GM12878 (cell line): Measurements from ENCODE around the gene PTGIS.

ENCODE experiments used
- RAD21 ChIP-seq: IDR thresholded peaks from 2 replicates; pipeline ENCODE4 v1.6.1; 2011; ENCODE audit warnings: mild to moderate bottlenecking, low read depth, low read length, moderate library complexity; ENCODE audit not compliant: insufficient read depth
- SMARCA5 ChIP-seq: fragments of 450-650 bp; IDR thresholded peaks from 2 replicates; pipeline ENCODE4 v1.6.1; 2017; ENCODE audit warnings: mild to moderate bottlenecking
- TF ChIP-seq, protein P1 (sequence below): IDR thresholded peaks from 2 replicates; pipeline ENCODE4 v1.6.1; 2012; ENCODE audit warnings: low read depth, low read length, improper control_type of control experiment
- TF ChIP-seq, protein P2 (sequence below), 3 experiments: IDR thresholded peaks in 2 of 3; conservative IDR thresholded peaks in 1 of 3; 2 replicates each; pipeline ENCODE4 v1.5.1; 2011; ENCODE audit warnings: low read depth in 3 of 3, low read length in 3 of 3, mild to moderate bottlenecking in 3 of 3, control low read depth in 2 of 3, moderate library complexity in 2 of 3, inconsistent platforms in 1 of 3, mixed read lengths in 1 of 3; ENCODE audit not compliant: control insufficient read depth in 2 of 3, insufficient read depth in 1 of 3; ENCODE audit errors: extremely low read depth in 1 of 3

DNA sequence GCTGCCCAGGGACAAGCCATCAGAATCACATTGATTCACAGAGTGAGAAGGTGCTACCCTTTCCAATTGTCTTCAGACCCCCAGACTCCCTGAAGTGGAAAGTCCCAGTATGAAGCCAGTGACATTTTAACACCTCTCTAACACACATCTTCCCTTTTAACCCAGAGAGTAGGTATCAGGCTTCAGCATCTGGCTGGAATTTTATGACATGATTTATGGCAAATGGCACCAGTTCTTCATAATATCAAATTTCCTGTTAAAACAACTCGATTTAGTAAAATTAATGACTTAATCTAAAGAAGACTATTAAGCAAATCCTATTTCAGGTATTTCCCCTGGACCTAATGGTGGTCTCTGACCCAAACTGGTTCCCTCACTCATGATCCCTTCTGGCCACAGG lies 110.5 kb downstream of the PTGIS start:
- TF ChIP-seq, protein P1, sequence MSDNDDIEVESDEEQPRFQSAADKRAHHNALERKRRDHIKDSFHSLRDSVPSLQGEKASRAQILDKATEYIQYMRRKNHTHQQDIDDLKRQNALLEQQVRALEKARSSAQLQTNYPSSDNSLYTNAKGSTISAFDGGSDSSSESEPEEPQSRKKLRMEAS: no peak
- no peak for TF ChIP-seq RAD21
- TF ChIP-seq, protein P2, sequence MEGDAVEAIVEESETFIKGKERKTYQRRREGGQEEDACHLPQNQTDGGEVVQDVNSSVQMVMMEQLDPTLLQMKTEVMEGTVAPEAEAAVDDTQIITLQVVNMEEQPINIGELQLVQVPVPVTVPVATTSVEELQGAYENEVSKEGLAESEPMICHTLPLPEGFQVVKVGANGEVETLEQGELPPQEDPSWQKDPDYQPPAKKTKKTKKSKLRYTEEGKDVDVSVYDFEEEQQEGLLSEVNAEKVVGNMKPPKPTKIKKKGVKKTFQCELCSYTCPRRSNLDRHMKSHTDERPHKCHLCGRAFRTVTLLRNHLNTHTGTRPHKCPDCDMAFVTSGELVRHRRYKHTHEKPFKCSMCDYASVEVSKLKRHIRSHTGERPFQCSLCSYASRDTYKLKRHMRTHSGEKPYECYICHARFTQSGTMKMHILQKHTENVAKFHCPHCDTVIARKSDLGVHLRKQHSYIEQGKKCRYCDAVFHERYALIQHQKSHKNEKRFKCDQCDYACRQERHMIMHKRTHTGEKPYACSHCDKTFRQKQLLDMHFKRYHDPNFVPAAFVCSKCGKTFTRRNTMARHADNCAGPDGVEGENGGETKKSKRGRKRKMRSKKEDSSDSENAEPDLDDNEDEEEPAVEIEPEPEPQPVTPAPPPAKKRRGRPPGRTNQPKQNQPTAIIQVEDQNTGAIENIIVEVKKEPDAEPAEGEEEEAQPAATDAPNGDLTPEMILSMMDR (IDR thresholded peaks at IDR 0.05 in 2 of 3, conservative IDR thresholded peaks at IDR 0.05 in 1 of 3; ENCODE audit: control insufficient read depth in 2 of 3, extremely low read depth in 1 of 3, insufficient read depth in 1 of 3, low read depth in 3 of 3, low read length in 3 of 3): no peak
- TF ChIP-seq SMARCA5: no peak
